CD14-positive monocyte (primary cell): ENCODE data around the gene TPX2. TPM values are rescaled to one million over a fixed set of nuclear protein-coding genes. Genes with fewer than 3 reads are reported as not detected.

ENCODE experiments used
- DNase-seq, 3 donors: peaks; one replicate each; pipeline ENCODE4 v3.0.0-alpha.2; 2011 to 2022
- H2AFZ ChIP-seq: 2 replicates; pipeline ENCODE4 v1.6.0; 2012; ENCODE audit warnings: mild to moderate bottlenecking, low read depth, low read length, inconsistent platforms; ENCODE audit not compliant: insufficient read depth, poor library complexity, severe bottlenecking
- H3K27ac ChIP-seq, 2 donors: 1 replicate in 1 of 2; 2 replicates in 1 of 2; pipeline ENCODE4 v1.5.1; 2012 to 2013; ENCODE audit warnings: low read length in 2 of 2, control low read depth in 1 of 2, inconsistent platforms in 1 of 2, low read depth in 1 of 2, mild to moderate bottlenecking in 1 of 2
- H3K27me3 ChIP-seq, 2 donors: one replicate each; pipeline versions ENCODE4 v1.6.0 to v1.6.1; 2011 to 2013; ENCODE audit warnings: low read length in 2 of 2; ENCODE audit not compliant: control insufficient read depth in 2 of 2, insufficient read depth in 2 of 2
- H3K36me3 ChIP-seq, 2 donors: replicated peaks in 1 of 2; 1 replicate in 1 of 2; 2 replicates in 1 of 2; pipeline versions ENCODE4 v1.5.1 to v1.6.1; 2012 to 2013; ENCODE audit warnings: low read length in 2 of 2, control low read depth in 1 of 2, inconsistent platforms in 1 of 2, mild to moderate bottlenecking in 1 of 2; ENCODE audit not compliant: insufficient read depth in 2 of 2, control insufficient read depth in 1 of 2
- H3K4me1 ChIP-seq, 2 donors: 1 replicate in 1 of 2; 2 replicates in 1 of 2; pipeline versions ENCODE4 v1.5.1 to v1.6.1; 2012 to 2013; ENCODE audit warnings: low read length in 2 of 2, control low read depth in 1 of 2, inconsistent platforms in 1 of 2, mild to moderate bottlenecking in 1 of 2, moderate library complexity in 1 of 2; ENCODE audit not compliant: insufficient read depth in 2 of 2, control insufficient read depth in 1 of 2
- H3K4me2 ChIP-seq: replicated peaks from 2 replicates; pipeline ENCODE3; 2012; ENCODE audit warnings: low read length, moderate library complexity, mild to moderate bottlenecking; ENCODE audit not compliant: poor library complexity, severe bottlenecking; ENCODE audit errors: extremely low read depth
- H3K4me3 ChIP-seq, 3 experiments: fragments of 200-600 bp in 1 of 3; sonication (generic) in 1 of 3; replicated peaks in 1 of 3; 1 replicate in 2 of 3; 2 replicates in 1 of 3; pipeline ENCODE4 v1.5.1; 2011 to 2013; ENCODE audit warnings: low read length in 3 of 3, mild to moderate bottlenecking in 3 of 3, control low read depth in 2 of 3, low read depth in 2 of 3, inconsistent platforms in 1 of 3, moderate library complexity in 1 of 3
- H3K79me2 ChIP-seq: 2 replicates; pipeline ENCODE4 v1.6.0; 2012; ENCODE audit warnings: mild to moderate bottlenecking, control low read depth, inconsistent platforms, low read length, moderate library complexity; ENCODE audit not compliant: insufficient read depth
- H3K9ac ChIP-seq: 2 replicates; pipeline ENCODE4 v1.6.0; 2017; ENCODE audit warnings: low read length, mild to moderate bottlenecking; ENCODE audit not compliant: insufficient read depth, poor library complexity, severe bottlenecking
- H3K9me3 ChIP-seq, 2 donors: replicated peaks in 1 of 2; 1 replicate in 1 of 2; 2 replicates in 1 of 2; pipeline versions ENCODE4 v1.5.1 to v1.6.1; 2012 to 2013; ENCODE audit warnings: low read length in 2 of 2, control low read depth in 1 of 2; ENCODE audit not compliant: control insufficient read depth in 1 of 2, insufficient read depth in 1 of 2
- H4K20me1 ChIP-seq: 2 replicates; pipeline ENCODE4 v1.6.0; 2012; ENCODE audit warnings: mild to moderate bottlenecking, low read length, control low read depth, moderate library complexity; ENCODE audit not compliant: insufficient read depth
- H3K27ac Mint-ChIP-seq, 7 donors: one replicate each; pipeline ENCODE4 v1.8.0; 2020; ENCODE audit warnings: mild to moderate bottlenecking in 7 of 7, mixed read lengths in 7 of 7, moderate library complexity in 6 of 7, inconsistent platforms in 2 of 7
- H3K27me3 Mint-ChIP-seq, 3 donors: one replicate each; pipeline ENCODE4 v1.8.0; 2021 to 2022; ENCODE audit warnings: low read depth in 3 of 3, mild to moderate bottlenecking in 3 of 3, mixed read lengths in 3 of 3, moderate library complexity in 3 of 3, inconsistent platforms in 1 of 3
- H3K36me3 Mint-ChIP-seq, 2 donors: one replicate each; pipeline ENCODE4 v1.8.0; 2020; ENCODE audit warnings: mixed read lengths in 2 of 2, inconsistent platforms in 1 of 2, mild to moderate bottlenecking in 1 of 2
- H3K4me1 Mint-ChIP-seq: one replicate; pipeline ENCODE4 v1.8.0; 2020; ENCODE audit warnings: mild to moderate bottlenecking, mixed read lengths
- H3K4me3 Mint-ChIP-seq, 2 donors: one replicate each; pipeline ENCODE4 v1.8.0; 2020; ENCODE audit warnings: mild to moderate bottlenecking in 2 of 2, mixed read lengths in 2 of 2, moderate library complexity in 1 of 2
- H3K9me3 Mint-ChIP-seq, 7 donors: one replicate each; pipeline ENCODE4 v1.8.0; 2020 to 2022; ENCODE audit warnings: mixed read lengths in 7 of 7, mild to moderate bottlenecking in 6 of 7, moderate library complexity in 6 of 7, inconsistent platforms in 2 of 7
- WGBS: methylation state at CpG from one replicate; pipeline ENCODE4 v1.1.5; 2013; ENCODE audit warnings: missing lambda C conversion rate; ENCODE audit not compliant: insufficient coverage; 5-methylcytosine and 5-hydroxymethylcytosine counted together
- intact Hi-C, 2 donors: fragments of 100-400 bp; cut with micrococcal nuclease; formaldehyde crosslinking; loops; one replicate each; pipeline versions ENCODE4 v1.15.0 to v1.15.1; 2023
- polyA plus RNA-seq, 3 donors: library from polyadenylated mRNA; depleted of rRNA in 1 of 3; unstranded in 2 of 3; stranded (reverse) in 1 of 3; fragments of 300-500 nt in 2 of 3; fragments of >200 nt in 1 of 3; fragmentation: Illumina TruSeq in 2 of 3; gene quantifications; 1 replicate in 2 of 3; 2 replicates in 1 of 3; pipeline ENCODE4 v1.2.3, GENCODE V29; 2012 to 2021
- TF ChIP-seq, protein P1 (sequence below): fragments of 200-600 bp; IDR thresholded peaks from one replicate; pipeline ENCODE4 v1.8.0; 2022; ENCODE audit warnings: antibody characterized with exemption, mild to moderate bottlenecking

The TPX2 gene
- polyA plus RNA-seq, 3 donors = 0.06 TPM; not detected in 2

DNA sequence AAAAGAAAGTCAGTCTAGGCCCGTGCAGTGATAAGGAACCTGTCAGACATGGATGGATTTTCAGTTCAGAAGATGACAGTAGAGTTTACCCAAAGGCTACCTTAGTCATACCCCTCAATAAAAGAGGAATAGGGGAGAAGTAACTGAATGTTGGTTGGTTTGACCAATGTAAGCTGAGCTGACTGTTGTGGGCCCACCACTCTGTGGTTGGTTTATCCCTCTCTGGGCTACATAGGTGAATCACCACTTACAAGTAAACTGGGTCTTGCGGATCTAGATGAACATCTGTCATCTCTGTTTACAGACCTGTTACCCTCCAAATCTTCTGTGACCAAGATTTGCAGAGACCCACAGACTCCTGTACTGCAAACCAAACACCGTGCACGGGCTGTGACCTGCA lies 42.9 kb downstream of the TPX2 start:
- H3K27me3 ChIP-seq = no peaks in the 10 kb centered on the region
- Mint-ChIP-seq H3K27me3 (no peaks in the 10 kb centered on the region), H3K4me1 (no peaks in the 10 kb centered on the region), H3K4me3 (no peak overlapping the region), H3K27ac (no peak overlapping the region), H3K36me3 (peaks cover 67 to 89% of the 10 kb centered on the region in 2 donors), H3K9me3 (no peaks in the 10 kb centered on the region)
- 96% methylated on average over 4 of the region's 4 CpGs for WGBS
- H3K9me3 ChIP-seq = no peaks in the 10 kb centered on the region
- H4K20me1 ChIP-seq = no peaks in the 10 kb centered on the region
- no peaks in the 10 kb centered on the region for H3K79me2 ChIP-seq
- no peaks in the 10 kb centered on the region for H3K4me1 ChIP-seq
- H3K4me2 ChIP-seq = no peak overlapping the region
- TF ChIP-seq, protein P1, sequence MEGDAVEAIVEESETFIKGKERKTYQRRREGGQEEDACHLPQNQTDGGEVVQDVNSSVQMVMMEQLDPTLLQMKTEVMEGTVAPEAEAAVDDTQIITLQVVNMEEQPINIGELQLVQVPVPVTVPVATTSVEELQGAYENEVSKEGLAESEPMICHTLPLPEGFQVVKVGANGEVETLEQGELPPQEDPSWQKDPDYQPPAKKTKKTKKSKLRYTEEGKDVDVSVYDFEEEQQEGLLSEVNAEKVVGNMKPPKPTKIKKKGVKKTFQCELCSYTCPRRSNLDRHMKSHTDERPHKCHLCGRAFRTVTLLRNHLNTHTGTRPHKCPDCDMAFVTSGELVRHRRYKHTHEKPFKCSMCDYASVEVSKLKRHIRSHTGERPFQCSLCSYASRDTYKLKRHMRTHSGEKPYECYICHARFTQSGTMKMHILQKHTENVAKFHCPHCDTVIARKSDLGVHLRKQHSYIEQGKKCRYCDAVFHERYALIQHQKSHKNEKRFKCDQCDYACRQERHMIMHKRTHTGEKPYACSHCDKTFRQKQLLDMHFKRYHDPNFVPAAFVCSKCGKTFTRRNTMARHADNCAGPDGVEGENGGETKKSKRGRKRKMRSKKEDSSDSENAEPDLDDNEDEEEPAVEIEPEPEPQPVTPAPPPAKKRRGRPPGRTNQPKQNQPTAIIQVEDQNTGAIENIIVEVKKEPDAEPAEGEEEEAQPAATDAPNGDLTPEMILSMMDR = no peak
- no peak overlapping the region for H3K27ac ChIP-seq
- no peak for DNase-seq
- H3K4me3 ChIP-seq = no peak overlapping the region
- no peak overlapping the region for H2AFZ ChIP-seq
- intact Hi-C loops = no loop called here
- H3K9ac ChIP-seq = no peak overlapping the region
- peaks cover 73 to 97% of the 10 kb centered on the region in 2 donors for H3K36me3 ChIP-seq

DNA sequence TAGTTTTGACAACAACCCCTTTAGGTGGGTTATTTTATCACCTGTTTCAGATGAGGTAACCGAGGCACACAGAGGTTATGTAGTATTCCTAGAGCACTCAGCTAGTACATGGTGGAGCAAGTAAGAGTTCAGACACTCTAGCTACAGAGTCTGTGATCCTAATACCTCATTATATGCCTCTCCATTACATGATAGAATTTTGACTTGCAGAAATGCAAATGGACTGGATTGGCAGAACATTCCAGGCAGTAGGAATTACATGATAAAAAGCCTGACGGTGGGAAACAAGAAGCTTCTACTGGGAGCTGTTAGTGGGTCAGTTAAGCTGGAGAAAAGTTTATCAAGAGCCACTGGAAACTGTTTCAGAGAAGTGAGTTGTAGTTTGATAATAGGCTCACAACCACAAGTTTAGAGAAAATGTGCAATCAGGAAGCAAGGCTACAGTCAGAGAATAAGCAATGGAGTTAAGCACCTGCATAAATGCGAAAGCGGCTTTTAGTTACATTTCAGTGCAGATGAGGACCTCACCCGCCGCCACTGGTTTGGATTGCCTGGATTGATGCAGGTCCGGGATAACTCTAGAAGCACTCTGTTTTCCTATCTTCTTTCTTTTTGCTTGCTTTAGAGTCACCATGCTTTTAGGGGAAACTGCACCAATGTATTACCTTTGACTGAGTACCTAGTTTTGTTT lies 45.4 kb downstream of the TPX2 start:
- intact Hi-C loops = no loop called here
- Mint-ChIP-seq H3K27ac (no peak overlapping the region), H3K4me3 (no peak overlapping the region), H3K27me3 (no peaks in the 10 kb centered on the region), H3K9me3 (no peaks in the 10 kb centered on the region), H3K36me3 (peaks cover 68 to 88% of the 10 kb centered on the region in 2 donors), H3K4me1 (no peaks in the 10 kb centered on the region)
- H3K9me3 ChIP-seq = no peaks in the 10 kb centered on the region
- H3K36me3 ChIP-seq = peaks cover 71 to 97% of the 10 kb centered on the region in 2 donors
- no peaks in the 10 kb centered on the region for H3K79me2 ChIP-seq
- 95% methylated on average over 3 of the region's 7 CpGs for WGBS
- no peak overlapping the region for H3K9ac ChIP-seq
- no peak overlapping the region for H3K4me2 ChIP-seq
- DNase-seq = no peak
- no peak overlapping the region for H2AFZ ChIP-seq
- no peaks in the 10 kb centered on the region for H3K4me1 ChIP-seq
- H3K27ac ChIP-seq = no peak overlapping the region
- H3K27me3 ChIP-seq = no peaks in the 10 kb centered on the region
- TF ChIP-seq, protein P1 = no peak
- no peak overlapping the region for H3K4me3 ChIP-seq
- H4K20me1 ChIP-seq = no peaks in the 10 kb centered on the region
